Osteocyte (in vitro differentiated cells): ENCODE results near the gene NOP14. TPM values are rescaled to one million over a fixed set of nuclear protein-coding genes. Genes with fewer than 3 reads are reported as not detected.

Source experiments
- DNase-seq: peaks from one replicate; pipeline ENCODE4 v3.0.0; 2021; ENCODE audit warnings: mixed read lengths; ENCODE audit not compliant: unreplicated experiment; ENCODE audit errors: extremely low spot score
- H3K27ac Mint-ChIP-seq: one replicate; pipeline ENCODE4 v1.8.0; 2021; ENCODE audit warnings: mild to moderate bottlenecking, mixed read lengths; ENCODE audit not compliant: unreplicated experiment
- H3K27me3 Mint-ChIP-seq: one replicate; pipeline ENCODE4 v1.8.0; 2021; ENCODE audit warnings: mixed read lengths; ENCODE audit not compliant: unreplicated experiment
- H3K36me3 Mint-ChIP-seq: one replicate; pipeline ENCODE4 v1.8.0; 2021; ENCODE audit warnings: mixed read lengths; ENCODE audit not compliant: unreplicated experiment
- H3K4me1 Mint-ChIP-seq: one replicate; pipeline ENCODE4 v1.8.0; 2021; ENCODE audit warnings: mixed read lengths; ENCODE audit not compliant: unreplicated experiment
- H3K4me3 Mint-ChIP-seq: one replicate; pipeline ENCODE4 v1.8.0; 2021; ENCODE audit warnings: mild to moderate bottlenecking, moderate library complexity, mixed read lengths; ENCODE audit not compliant: unreplicated experiment
- H3K9me3 Mint-ChIP-seq: one replicate; pipeline ENCODE4 v1.8.0; 2021; ENCODE audit warnings: mixed read lengths; ENCODE audit not compliant: unreplicated experiment
- long read RNA-seq: library from polyadenylated mRNA; unstranded; transcript quantifications from one replicate; pipeline ENCODE4 v2.0.0, GENCODE V29; 2021
- total RNA-seq: library from RNA; stranded (reverse); gene quantifications from 2 replicates; pipeline ENCODE4 v1.2.1, GENCODE V29; 2021
- TF ChIP-seq, protein P1 (sequence below): fragments of 200-600 bp; sonication (generic); IDR thresholded peaks from 2 replicates; pipeline ENCODE4 v1.5.0; 2021; ENCODE audit warnings: antibody characterized with exemption, mild to moderate bottlenecking, moderate library complexity

The NOP14 gene
- 29.3 and 29.6 TPM in 2 replicates for total RNA-seq
- long read RNA-seq, partial matches to known transcripts, result 5 of 11 reads
- long read RNA-seq, other reads (novel, unspliced or antisense), result 5 of 11 reads

DNA sequence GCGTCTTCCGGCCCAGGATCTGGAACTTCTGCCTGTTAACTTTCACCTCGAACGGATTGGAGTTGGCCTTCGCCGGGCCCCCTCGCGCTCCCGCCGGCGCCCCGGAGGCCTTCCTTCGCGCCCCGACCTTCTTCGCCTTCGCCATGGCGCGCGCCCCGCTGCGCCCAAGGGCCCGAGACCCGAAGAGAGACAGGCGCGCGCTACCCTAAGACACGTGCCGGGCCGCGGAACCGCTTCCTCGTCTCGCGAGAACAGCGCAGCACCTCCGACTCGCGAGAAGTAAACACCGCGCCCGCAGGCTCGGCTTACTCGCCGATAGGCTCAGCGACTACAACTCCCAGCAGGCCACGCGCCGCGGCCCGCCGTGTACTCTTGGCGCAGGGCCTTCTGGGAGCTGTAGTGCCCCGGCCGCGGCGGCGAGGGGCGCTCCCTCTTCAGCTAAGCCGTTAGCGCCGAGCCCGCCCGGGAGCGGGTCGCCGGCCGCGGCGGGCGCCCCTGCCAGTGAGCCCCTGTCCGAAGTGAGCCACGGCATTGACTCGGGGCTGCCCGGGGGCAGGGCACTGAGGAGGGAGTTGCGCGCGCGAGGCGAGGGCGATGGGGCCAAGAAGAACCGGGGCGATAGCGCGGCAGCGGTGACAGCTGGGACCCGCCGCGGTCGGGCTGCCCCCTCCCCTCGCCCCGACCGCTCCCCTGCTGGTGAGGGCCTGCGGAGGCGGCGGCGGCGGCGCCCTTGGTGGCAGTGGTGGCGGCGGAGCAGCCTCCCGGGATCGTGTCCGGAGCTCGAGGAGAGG is at the start of gene NOP14, which contains the start of gene GRK4:
TSS of gene NOP14 (minus strand) at position 232 of the 791 bp plus-strand sequence. CDS start at position 145, 87 bp downstream.
TSS of gene GRK4 (plus strand) at position 397 of the 791 bp plus-strand sequence. CDS start 500 bp downstream, outside the sequence.
- TF ChIP-seq, protein P1, sequence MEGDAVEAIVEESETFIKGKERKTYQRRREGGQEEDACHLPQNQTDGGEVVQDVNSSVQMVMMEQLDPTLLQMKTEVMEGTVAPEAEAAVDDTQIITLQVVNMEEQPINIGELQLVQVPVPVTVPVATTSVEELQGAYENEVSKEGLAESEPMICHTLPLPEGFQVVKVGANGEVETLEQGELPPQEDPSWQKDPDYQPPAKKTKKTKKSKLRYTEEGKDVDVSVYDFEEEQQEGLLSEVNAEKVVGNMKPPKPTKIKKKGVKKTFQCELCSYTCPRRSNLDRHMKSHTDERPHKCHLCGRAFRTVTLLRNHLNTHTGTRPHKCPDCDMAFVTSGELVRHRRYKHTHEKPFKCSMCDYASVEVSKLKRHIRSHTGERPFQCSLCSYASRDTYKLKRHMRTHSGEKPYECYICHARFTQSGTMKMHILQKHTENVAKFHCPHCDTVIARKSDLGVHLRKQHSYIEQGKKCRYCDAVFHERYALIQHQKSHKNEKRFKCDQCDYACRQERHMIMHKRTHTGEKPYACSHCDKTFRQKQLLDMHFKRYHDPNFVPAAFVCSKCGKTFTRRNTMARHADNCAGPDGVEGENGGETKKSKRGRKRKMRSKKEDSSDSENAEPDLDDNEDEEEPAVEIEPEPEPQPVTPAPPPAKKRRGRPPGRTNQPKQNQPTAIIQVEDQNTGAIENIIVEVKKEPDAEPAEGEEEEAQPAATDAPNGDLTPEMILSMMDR, result peak; percentile 44
- peak; percentile 99 for DNase-seq
- Mint-ChIP-seq H3K36me3 (peaks cover 5% of the 10 kb centered on the region), H3K27ac (peak within 1 kb of the TSS; percentile 92), H3K4me1 (peaks cover 31% of the 10 kb centered on the region), H3K9me3 (no peaks in the 10 kb centered on the region), H3K4me3 (peak within 1 kb of the TSS; percentile 91), H3K27me3 (no peaks in the 10 kb centered on the region)

DNA sequence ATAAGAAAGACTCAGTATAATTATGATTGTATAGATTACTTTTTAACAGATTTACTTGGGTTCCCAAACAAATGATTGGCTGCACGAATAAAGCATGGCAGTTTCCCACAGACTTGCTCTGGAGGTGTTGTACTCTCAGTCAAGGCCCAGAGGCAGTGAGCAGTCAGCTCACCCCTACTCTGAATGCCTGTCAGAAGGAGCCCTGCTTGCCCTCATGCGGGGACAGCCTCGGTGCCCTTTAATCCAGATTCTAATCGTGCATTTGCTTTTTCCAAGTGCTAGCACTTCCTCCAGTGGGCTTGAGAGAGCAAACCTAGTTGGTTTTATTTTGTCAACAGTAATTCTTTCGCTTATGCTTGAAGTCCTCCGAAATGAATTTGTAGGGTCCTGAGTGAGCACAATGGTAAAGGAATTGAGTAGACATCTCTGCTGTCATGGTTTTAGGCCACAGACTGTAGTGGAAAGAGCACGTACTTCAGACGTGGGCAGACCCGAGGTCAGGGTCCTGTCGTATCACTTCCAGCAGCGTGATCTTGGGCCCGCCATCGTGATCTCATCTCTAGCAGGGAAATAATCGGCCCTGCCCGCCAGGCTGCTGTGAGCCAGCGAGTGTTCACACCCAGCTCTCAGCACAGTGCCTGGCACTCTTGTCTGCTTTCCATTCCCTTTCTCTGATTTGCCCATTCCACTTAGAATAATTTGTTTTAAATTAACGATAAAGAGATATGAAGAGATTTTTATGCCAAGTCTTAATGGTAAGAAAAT is 48.4 kb upstream of the NOP14 start:
- TF ChIP-seq, protein P1, result no peak
- Mint-ChIP-seq H3K27me3 (no peaks in the 10 kb centered on the region), H3K4me3 (no peak overlapping the region), H3K4me1 (peaks cover 7% of the 10 kb centered on the region), H3K27ac (no peak overlapping the region), H3K9me3 (no peaks in the 10 kb centered on the region), H3K36me3 (no peaks in the 10 kb centered on the region)
- no peak for DNase-seq

DNA sequence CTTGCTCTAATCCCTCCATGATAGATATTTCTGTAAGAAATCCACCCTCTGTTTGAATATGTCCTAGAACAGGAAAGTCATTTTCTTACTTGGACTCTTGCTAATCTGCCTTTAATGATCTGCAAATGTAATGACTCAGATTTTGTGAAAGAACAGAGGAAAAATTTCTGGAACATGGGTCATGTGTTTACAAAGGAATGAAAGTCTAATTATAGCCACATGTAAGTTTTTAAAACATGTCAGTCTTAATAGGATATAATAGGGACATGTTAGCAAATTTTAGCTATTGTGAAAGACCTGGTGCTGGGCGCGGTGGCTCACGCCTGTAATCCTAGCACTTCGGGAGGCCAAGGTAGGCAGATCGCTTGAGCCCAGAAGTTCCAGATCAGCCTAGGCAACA is 47.8 kb upstream of the NOP14 start:
- Mint-ChIP-seq H3K4me1 (peaks cover 7% of the 10 kb centered on the region), H3K9me3 (no peaks in the 10 kb centered on the region), H3K4me3 (no peak overlapping the region), H3K36me3 (no peaks in the 10 kb centered on the region), H3K27ac (no peak overlapping the region), H3K27me3 (no peaks in the 10 kb centered on the region)
- TF ChIP-seq, protein P1, result no peak
- DNase-seq, result no peak

- no peaks in the 10 kb centered on the region for H3K9me3 Mint-ChIP-seq
- H3K36me3 Mint-ChIP-seq, result no peaks in the 10 kb centered on the region
- H3K27ac Mint-ChIP-seq, result no peak overlapping the region
- H3K4me1 Mint-ChIP-seq, result peaks cover 7% of the 10 kb centered on the region
- H3K27me3 Mint-ChIP-seq, result no peaks in the 10 kb centered on the region
- no peak for DNase-seq
- TF ChIP-seq, protein P1, result no peak
- H3K4me3 Mint-ChIP-seq, result no peak overlapping the region
Measured at GRCh38 chr4:3010577-3010976, 47.4 kb upstream of the NOP14 start.

GRCh38 chr4:3009422-3009821 is 46.2 kb upstream of the NOP14 start:
- peaks cover 7% of the 10 kb centered on the region for H3K4me1 Mint-ChIP-seq
- H3K27me3 Mint-ChIP-seq, result no peaks in the 10 kb centered on the region
- DNase-seq, result no peak
- no peaks in the 10 kb centered on the region for H3K9me3 Mint-ChIP-seq
- H3K4me3 Mint-ChIP-seq, result no peak overlapping the region
- no peaks in the 10 kb centered on the region for H3K36me3 Mint-ChIP-seq
- H3K27ac Mint-ChIP-seq, result no peak overlapping the region
- TF ChIP-seq, protein P1, result no peak
